Measurements from ENCODE around the gene COL23A1.

COL23A1 gene

DNA sequence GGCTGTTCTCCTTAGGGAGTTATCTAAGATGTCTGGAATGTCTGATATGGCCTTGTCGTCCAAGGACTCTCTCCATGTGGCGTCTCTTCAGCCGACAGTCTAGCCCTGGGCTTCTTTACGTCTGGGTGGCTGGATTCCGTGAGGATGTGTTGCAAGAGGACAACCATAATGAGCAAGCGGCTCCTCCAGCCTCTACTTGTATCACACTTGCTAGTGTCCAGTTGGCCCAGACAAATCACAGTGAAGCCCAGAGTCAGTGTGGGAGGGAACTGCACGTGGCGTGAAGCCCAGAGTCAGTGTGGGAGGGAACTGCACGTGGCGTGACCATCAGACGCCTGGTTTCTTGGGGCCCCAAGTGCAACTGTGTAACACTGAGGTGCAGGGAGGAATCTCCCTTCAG is 61.1 kb downstream of the COL23A1 start:
- Histone ChIP-seq H3K27me3 (ENCODE audit: control insufficient read depth in 5 of 5, insufficient read depth in 4 of 5, low read length in 5 of 5) (peaks cover 0 to 6% (median 0%) of the 10 kb centered on the region in 5 donors), H3K9ac (ENCODE audit: low read length in 5 of 5) (no peak overlapping the region), H3K9me3 (ENCODE audit: control insufficient read depth in 5 of 5, low read length in 5 of 5) (peaks cover 0 to 8% (median 0%) of the 10 kb centered on the region in 5 donors), H3K27ac (ENCODE audit: low read depth, low read length) (no peak overlapping the region), H3K4me1 (ENCODE audit: control insufficient read depth in 5 of 5, insufficient read depth in 5 of 5, low read length in 5 of 5) (no peaks in the 10 kb centered on the region), H3K4me3 (ENCODE audit: low read depth in 1 of 5, low read length in 5 of 5) (no peak overlapping the region), H3K36me3 (ENCODE audit: control insufficient read depth in 5 of 5, insufficient read depth in 5 of 5, low read length in 5 of 5) (no peaks in the 10 kb centered on the region)

DNA sequence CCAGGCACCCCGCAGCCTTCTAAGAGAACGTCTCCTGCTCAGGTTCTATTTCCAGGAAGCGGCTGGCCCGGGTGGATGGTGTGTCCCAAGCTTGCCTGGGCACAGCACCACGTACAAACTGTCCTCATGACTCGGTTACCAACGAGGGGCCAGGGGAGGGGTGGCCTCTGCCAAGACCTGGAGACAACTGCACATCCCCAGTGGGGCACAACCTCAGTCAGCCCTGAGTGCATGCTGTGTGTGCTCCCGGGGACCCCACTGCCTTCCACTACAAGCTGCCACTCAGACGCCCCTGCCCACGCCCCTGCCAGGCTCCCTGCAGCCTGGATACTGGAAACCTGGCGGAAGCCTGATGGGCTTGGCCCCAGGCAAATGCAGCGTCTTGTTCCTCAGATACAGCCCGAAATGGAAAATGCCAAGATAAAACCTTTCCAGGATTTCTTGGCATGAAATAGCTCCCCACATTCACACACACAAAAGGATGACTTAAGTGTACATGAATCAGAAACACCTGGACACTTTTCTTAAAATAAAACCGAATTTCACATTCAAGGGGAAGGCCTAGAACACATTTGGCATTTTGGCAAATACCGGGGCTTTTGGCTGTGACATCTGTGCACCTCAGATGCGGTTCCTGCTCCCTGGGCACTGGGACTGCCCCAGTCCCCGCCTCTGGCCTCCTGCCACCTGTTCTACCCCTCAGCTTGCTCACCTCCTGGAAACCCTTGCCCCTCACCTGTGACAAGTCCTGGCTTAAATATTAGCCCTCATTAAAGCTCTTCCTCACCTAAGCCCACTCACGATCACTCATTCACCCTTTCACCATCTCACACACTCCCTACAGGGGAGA is 62.5 kb downstream of the COL23A1 start:
- peaks cover 0 to 6% (median 0%) of the 10 kb centered on the region in 5 donors for H3K27me3 ChIP-seq (ENCODE audit: control insufficient read depth in 5 of 5, insufficient read depth in 4 of 5, low read length in 5 of 5)
- H3K36me3 ChIP-seq (ENCODE audit: control insufficient read depth in 5 of 5, insufficient read depth in 5 of 5, low read length in 5 of 5), result no peaks in the 10 kb centered on the region
- no peak overlapping the region for H3K9ac ChIP-seq (ENCODE audit: low read length in 5 of 5)
- peaks cover 0 to 8% (median 0%) of the 10 kb centered on the region in 5 donors for H3K9me3 ChIP-seq (ENCODE audit: control insufficient read depth in 5 of 5, low read length in 5 of 5)
- no peak overlapping the region for H3K4me3 ChIP-seq (ENCODE audit: low read depth in 1 of 5, low read length in 5 of 5)
- no peaks in the 10 kb centered on the region for H3K4me1 ChIP-seq (ENCODE audit: control insufficient read depth in 5 of 5, insufficient read depth in 5 of 5, low read length in 5 of 5)
- no peak overlapping the region for H3K27ac ChIP-seq (ENCODE audit: low read depth, low read length)

DNA sequence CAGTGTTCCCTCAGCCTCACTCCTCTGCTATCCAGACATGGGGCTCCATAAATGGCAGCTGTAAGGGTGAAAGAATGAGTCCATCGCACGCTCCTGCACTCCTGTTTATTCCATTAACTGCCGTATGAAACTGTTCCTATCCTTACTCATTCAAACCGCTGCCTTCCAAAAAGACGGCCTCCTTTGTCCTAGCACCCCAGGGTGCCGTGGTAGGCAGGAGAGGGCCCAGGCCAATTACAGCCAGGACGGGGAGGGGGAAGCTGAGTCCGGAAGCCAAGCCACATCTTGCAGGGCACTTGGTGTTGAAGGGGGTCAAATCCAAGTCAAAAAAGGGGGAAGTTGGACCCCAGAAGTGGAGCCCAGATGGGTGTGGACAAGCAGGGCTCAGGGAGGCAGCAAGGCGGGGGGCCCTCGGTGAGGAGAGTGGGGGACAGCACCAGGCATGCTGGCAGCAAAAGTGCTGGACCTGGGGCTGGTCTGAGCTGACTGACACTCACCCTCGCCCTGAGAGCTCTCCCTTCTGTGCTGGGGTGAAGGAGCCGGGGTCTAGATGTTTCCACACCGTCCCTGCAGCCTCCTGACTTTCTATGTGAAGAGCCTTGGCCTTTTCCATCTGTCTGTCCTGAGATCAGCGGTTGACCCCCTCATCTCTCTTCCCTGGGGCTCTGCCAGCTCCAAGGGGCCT is 63.3 kb downstream of the COL23A1 start:
- H3K9me3 ChIP-seq (ENCODE audit: control insufficient read depth in 5 of 5, low read length in 5 of 5), result peaks cover 0 to 8% (median 0%) of the 10 kb centered on the region in 5 donors
- no peaks in the 10 kb centered on the region for H3K4me1 ChIP-seq (ENCODE audit: control insufficient read depth in 5 of 5, insufficient read depth in 5 of 5, low read length in 5 of 5)
- H3K27ac ChIP-seq (ENCODE audit: low read depth, low read length), result no peak overlapping the region
- no peak overlapping the region for H3K9ac ChIP-seq (ENCODE audit: low read length in 5 of 5)
- H3K36me3 ChIP-seq (ENCODE audit: control insufficient read depth in 5 of 5, insufficient read depth in 5 of 5, low read length in 5 of 5), result no peaks in the 10 kb centered on the region
- H3K27me3 ChIP-seq (ENCODE audit: control insufficient read depth in 5 of 5, insufficient read depth in 4 of 5, low read length in 5 of 5), result peaks cover 0 to 6% (median 0%) of the 10 kb centered on the region in 5 donors
- no peak overlapping the region for H3K4me3 ChIP-seq (ENCODE audit: low read depth in 1 of 5, low read length in 5 of 5)

DNA sequence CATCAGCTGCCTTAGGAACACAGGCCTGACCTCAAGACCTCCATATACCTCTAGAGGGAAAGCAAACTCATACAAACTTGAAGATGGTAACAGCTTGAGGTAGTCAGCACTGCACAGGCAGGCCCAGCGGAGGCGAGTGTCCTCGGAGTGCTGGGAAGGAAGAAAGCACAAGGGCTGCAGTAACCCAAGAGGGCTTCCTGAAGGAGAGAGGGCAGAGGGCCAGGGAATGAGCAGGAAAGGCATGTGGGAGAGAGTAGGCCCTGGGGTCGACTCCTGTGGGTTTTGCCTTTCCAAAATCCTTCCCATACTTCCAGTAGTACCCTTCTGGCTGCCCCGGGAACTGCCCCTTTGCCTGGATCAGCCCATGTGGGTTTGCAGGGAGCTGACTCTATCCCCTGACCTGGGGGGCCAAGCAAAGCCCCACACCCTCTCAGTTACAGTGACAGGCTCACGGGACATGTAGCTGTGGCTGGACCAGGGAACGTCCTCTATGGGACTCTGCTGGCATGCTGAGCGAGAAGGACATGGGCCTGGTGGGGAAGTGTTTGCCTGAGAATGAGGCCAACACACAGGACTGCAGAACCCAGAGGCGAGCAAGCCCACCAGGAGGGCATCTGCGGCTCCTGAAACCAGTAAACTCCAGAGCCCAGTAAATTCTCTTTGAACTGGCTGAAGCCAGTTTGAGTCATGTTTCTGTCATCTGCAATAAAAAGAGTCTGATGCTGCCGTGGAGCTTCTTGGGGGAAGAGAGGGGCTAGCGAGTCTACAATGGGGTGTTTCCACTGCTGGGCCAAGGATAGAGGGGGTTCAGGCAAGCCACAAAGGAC is 64.1 kb downstream of the COL23A1 start:
- Histone ChIP-seq H3K27me3 (ENCODE audit: control insufficient read depth in 5 of 5, insufficient read depth in 4 of 5, low read length in 5 of 5) (peaks cover 0 to 4% (median 0%) of the 10 kb centered on the region in 5 donors), H3K27ac (ENCODE audit: low read depth, low read length) (no peak overlapping the region), H3K9ac (ENCODE audit: low read length in 5 of 5) (no peak overlapping the region), H3K4me3 (ENCODE audit: low read depth in 1 of 5, low read length in 5 of 5) (no peak overlapping the region), H3K9me3 (ENCODE audit: control insufficient read depth in 5 of 5, low read length in 5 of 5) (peaks cover 0 to 8% (median 0%) of the 10 kb centered on the region in 5 donors), H3K4me1 (ENCODE audit: control insufficient read depth in 5 of 5, insufficient read depth in 5 of 5, low read length in 5 of 5) (no peaks in the 10 kb centered on the region), H3K36me3 (ENCODE audit: control insufficient read depth in 5 of 5, insufficient read depth in 5 of 5, low read length in 5 of 5) (no peaks in the 10 kb centered on the region)

DNA sequence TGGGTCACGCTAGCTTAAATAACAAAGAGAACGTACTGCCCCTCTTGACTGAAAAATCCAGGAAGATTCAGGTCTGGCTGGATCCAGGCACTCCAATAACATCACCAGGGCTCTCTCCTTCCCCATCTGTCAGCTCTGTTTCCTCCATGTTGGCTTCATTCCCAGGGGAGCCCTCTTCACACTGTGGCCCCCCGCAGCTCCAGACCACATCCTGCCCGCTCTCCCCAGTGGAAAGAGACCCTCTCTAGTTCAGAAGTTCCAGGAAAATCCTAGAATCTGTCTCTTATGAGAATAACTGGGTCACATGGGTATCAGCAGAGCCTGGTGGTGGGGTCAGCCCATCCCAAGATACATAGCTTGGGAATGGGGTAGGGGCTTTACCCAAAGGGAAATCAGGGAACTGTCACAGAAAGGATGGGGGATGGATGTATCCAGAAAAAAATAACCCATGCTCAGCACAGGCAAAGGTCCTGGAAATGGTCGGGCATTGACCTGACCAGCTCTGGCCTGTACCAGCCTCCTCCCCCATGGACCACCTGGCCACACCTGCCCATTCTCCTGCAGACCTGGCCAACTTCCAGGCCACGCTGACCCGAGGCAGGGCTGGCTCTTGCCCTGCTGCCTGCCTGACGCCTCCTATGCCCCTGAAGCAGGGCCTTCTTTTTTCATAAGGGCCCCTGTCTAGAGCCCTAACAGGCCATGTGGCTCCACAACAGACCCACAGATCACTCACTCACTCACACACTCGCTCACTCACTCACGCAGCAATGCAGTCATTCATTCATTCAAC is 65.9 kb downstream of the COL23A1 start:
- Histone ChIP-seq H3K27me3 (ENCODE audit: control insufficient read depth in 5 of 5, insufficient read depth in 4 of 5, low read length in 5 of 5) (peaks cover 0 to 4% (median 0%) of the 10 kb centered on the region in 5 donors), H3K9ac (ENCODE audit: low read length in 5 of 5) (no peak overlapping the region), H3K27ac (ENCODE audit: low read depth, low read length) (no peak overlapping the region), H3K4me1 (ENCODE audit: control insufficient read depth in 5 of 5, insufficient read depth in 5 of 5, low read length in 5 of 5) (no peaks in the 10 kb centered on the region), H3K9me3 (ENCODE audit: control insufficient read depth in 5 of 5, low read length in 5 of 5) (peaks cover 0 to 7% (median 0%) of the 10 kb centered on the region in 5 donors), H3K4me3 (ENCODE audit: low read depth in 1 of 5, low read length in 5 of 5) (no peak overlapping the region), H3K36me3 (ENCODE audit: control insufficient read depth in 5 of 5, insufficient read depth in 5 of 5, low read length in 5 of 5) (no peaks in the 10 kb centered on the region)

DNA sequence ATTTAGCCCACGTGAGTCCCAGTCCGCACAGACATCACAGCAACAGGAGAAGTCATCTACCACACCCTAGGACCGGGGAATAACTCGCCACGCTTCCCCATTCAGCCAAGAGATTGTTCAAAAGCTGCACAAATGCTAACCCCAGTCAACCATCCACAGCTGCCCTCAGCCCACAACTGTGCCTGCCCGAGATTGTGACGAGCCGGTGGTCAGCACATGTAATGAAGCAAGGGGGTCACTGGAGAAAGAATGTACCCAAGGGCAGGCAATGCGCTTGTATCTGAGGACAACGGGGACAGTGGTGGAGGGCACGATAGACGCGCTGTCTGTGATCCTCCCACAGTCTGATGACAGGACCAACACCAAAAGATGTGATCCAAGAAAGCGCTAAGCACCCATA is 67.8 kb downstream of the COL23A1 start:
- Histone ChIP-seq H3K27me3 (ENCODE audit: control insufficient read depth in 5 of 5, insufficient read depth in 4 of 5, low read length in 5 of 5) (peaks cover 0 to 4% (median 0%) of the 10 kb centered on the region in 5 donors), H3K36me3 (ENCODE audit: control insufficient read depth in 5 of 5, insufficient read depth in 5 of 5, low read length in 5 of 5) (no peaks in the 10 kb centered on the region), H3K27ac (ENCODE audit: low read depth, low read length) (no peak overlapping the region), H3K9ac (ENCODE audit: low read length in 5 of 5) (no peak overlapping the region), H3K9me3 (ENCODE audit: control insufficient read depth in 5 of 5, low read length in 5 of 5) (no peaks in the 10 kb centered on the region), H3K4me3 (ENCODE audit: low read depth in 1 of 5, low read length in 5 of 5) (no peak overlapping the region), H3K4me1 (ENCODE audit: control insufficient read depth in 5 of 5, insufficient read depth in 5 of 5, low read length in 5 of 5) (no peaks in the 10 kb centered on the region)

DNA sequence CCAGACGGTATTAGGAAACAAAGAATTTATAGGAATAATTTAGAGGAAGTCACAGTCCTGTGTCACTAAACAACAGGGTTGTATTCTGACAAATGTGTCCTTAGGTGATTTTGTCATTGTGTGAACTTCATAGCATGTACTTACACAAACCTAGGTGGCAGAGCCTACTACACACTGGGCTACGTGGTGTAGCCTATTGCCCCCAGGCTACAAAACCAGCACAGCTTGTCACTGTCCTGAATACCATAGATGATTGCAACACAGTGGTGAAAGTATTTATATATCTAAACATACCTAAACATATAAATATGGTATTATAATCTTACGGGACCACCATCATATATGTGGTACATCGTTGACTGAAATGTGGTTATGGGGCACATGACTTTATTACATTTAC is 69.3 kb downstream of the COL23A1 start:
- no peaks in the 10 kb centered on the region for H3K9me3 ChIP-seq (ENCODE audit: control insufficient read depth in 5 of 5, low read length in 5 of 5)
- H3K27me3 ChIP-seq (ENCODE audit: control insufficient read depth in 5 of 5, insufficient read depth in 4 of 5, low read length in 5 of 5), result peaks cover 0 to 12% (median 0%) of the 10 kb centered on the region in 5 donors
- H3K4me3 ChIP-seq (ENCODE audit: low read depth in 1 of 5, low read length in 5 of 5), result no peak overlapping the region
- H3K36me3 ChIP-seq (ENCODE audit: control insufficient read depth in 5 of 5, insufficient read depth in 5 of 5, low read length in 5 of 5), result no peaks in the 10 kb centered on the region
- H3K4me1 ChIP-seq (ENCODE audit: control insufficient read depth in 5 of 5, insufficient read depth in 5 of 5, low read length in 5 of 5), result no peaks in the 10 kb centered on the region
- H3K9ac ChIP-seq (ENCODE audit: low read length in 5 of 5), result no peak overlapping the region
- no peak overlapping the region for H3K27ac ChIP-seq (ENCODE audit: low read depth, low read length)

DNA sequence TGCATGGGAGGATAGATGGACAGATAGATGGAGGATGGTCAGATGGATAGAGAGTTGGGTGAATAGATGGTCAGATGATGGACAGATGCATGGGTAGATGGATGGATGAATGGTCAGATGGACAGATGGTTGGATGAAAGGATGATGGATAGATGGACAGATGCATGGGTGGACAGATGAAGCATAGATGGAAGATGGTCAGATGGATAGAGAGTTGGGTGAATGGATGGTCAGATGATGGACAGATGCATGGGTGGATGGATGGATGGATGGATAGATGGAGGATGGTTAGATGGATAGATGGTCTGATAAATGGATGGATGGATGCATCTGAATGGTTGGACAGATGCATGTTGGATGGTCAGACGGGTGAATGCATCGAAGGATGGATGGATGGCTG is 70.4 kb downstream of the COL23A1 start:
- Histone ChIP-seq H3K9me3 (ENCODE audit: control insufficient read depth in 5 of 5, low read length in 5 of 5) (peaks cover 0 to 3% (median 0%) of the 10 kb centered on the region in 5 donors), H3K36me3 (ENCODE audit: control insufficient read depth in 5 of 5, insufficient read depth in 5 of 5, low read length in 5 of 5) (no peaks in the 10 kb centered on the region), H3K4me3 (ENCODE audit: low read depth in 1 of 5, low read length in 5 of 5) (no peak overlapping the region), H3K27me3 (ENCODE audit: control insufficient read depth in 5 of 5, insufficient read depth in 4 of 5, low read length in 5 of 5) (peaks cover 0 to 17% (median 3%) of the 10 kb centered on the region in 5 donors), H3K4me1 (ENCODE audit: control insufficient read depth in 5 of 5, insufficient read depth in 5 of 5, low read length in 5 of 5) (no peaks in the 10 kb centered on the region), H3K27ac (ENCODE audit: low read depth, low read length) (no peak overlapping the region), H3K9ac (ENCODE audit: low read length in 5 of 5) (no peak overlapping the region)

DNA sequence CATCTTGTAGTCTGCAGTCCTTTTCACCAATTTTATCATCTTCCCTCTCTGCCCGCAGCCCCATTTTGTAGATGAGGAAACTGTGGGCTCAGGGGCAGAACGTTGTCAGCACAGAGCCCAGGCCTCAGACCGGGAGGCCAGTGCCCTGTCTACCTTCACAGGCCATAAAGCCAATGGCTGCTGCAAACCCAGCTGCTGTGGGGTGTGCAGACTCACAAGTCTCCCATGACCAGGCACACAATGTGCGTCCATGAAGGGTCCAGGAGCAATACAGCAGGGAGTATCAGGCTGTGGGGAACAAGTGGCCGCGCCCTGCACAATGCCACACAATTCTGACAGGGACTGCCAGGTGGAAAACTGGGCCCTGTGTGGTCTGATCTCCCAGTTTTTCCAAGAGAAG is 71.0 kb downstream of the COL23A1 start:
- Histone ChIP-seq H3K36me3 (ENCODE audit: control insufficient read depth in 5 of 5, insufficient read depth in 5 of 5, low read length in 5 of 5) (no peaks in the 10 kb centered on the region), H3K9ac (ENCODE audit: low read length in 5 of 5) (no peak overlapping the region)

More for the DNA sequence above, 71.0 kb downstream of the COL23A1 start:
- H3K4me1 ChIP-seq (ENCODE audit: control insufficient read depth in 5 of 5, insufficient read depth in 5 of 5, low read length in 5 of 5), result no peaks in the 10 kb centered on the region
- peaks cover 0 to 17% (median 3%) of the 10 kb centered on the region in 5 donors for H3K27me3 ChIP-seq (ENCODE audit: control insufficient read depth in 5 of 5, insufficient read depth in 4 of 5, low read length in 5 of 5)
- H3K9me3 ChIP-seq (ENCODE audit: control insufficient read depth in 5 of 5, low read length in 5 of 5), result peaks cover 0 to 7% (median 3%) of the 10 kb centered on the region in 5 donors
- no peak overlapping the region for H3K27ac ChIP-seq (ENCODE audit: low read depth, low read length)
- H3K4me3 ChIP-seq (ENCODE audit: low read depth in 1 of 5, low read length in 5 of 5), result no peak overlapping the region
